SH-SY5Y (cell line): ENCODE data around the gene ROBO3.

ENCODE experiments used
- GATA2 ChIP-seq: IDR thresholded peaks from 2 replicates; pipeline ENCODE4 v1.6.1; 2011; ENCODE audit warnings: mild to moderate bottlenecking, low read depth, low read length
- GATA3 ChIP-seq: IDR thresholded peaks from 2 replicates; pipeline ENCODE4 v1.6.1; 2011; ENCODE audit warnings: low read depth, mild to moderate bottlenecking, low read length, moderate library complexity

DNA sequence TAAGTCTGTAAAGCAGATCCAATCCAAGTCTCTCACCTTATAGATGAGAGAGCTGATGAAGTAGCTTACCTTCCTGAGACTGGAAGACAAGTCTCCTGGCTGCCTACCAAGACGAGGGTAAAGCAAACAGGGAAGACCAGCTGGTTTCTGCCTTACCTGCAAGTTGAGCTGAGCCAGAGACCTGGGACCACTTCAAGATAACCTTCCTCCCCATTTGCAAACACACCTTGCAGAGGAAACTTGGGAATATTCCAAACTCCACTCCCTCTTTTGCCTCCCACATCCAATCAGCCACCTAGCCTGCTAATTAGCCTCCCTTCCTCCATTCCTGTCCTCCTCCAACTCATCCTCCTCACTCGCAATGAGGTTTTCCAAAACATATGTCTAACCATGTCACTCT is 23.4 kb upstream of the ROBO3 start:
- TF ChIP-seq GATA3 = no peak
- no peak for TF ChIP-seq GATA2
